ENCODE data around the gene TRIM41. TPM values are rescaled to one million over a fixed set of nuclear protein-coding genes. Genes with fewer than 3 reads are reported as not detected.

TRIM41 gene
- total RNA-seq, 1 donor from 2014 or later = 28.8 TPM

DNA sequence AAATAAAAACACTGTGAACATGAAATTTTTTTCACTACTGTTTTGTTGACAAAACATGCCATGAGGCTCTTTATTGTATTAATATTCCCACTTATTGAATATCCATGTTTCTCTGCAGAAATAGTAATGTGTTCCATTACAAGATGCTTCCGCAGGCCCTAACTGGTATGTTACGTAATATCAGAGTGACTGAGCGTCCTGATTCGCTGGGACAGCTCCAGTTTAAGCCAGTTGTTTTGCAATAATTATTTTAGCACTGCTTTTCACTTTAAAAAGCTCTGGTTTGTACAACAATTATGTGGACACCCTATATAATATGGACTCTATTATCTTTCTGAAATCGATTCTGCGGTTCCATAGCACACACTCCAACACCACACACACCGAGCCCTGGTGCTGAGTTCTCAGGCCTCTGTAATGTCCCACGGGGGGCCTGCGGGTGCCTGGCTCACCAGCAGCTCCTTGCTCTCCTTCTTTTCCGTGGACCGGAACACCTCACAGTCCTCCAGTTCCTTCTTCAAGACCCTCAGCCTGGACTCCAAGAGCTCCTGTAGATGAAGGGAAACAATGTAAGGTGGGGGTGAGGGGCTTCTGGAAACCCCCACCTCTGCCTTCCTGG, 19.9 kb upstream of the TRIM41 start:
- Mint-ChIP-seq H3K36me3 (ENCODE audit: unreplicated experiment) (peaks cover 15% of the 10 kb centered on the region), H3K27ac (ENCODE audit: unreplicated experiment) (no peak overlapping the region), H3K9me3 (ENCODE audit: unreplicated experiment) (peaks cover 29% of the 10 kb centered on the region), H3K27me3 (ENCODE audit: unreplicated experiment) (peaks cover 37% of the 10 kb centered on the region), H3K4me3 (ENCODE audit: unreplicated experiment) (no peak overlapping the region), H3K4me1 (ENCODE audit: low read depth, unreplicated experiment) (peaks cover 28% of the 10 kb centered on the region)
- no peak for TF ChIP-seq CTCF (IDR thresholded peaks at IDR 0.05; ENCODE audit: partially characterized antibody, unreplicated experiment)
- no peak for DNase-seq

GRCh38 chr5:181203777-181204112, 19.3 kb upstream of the TRIM41 start:
- H3K9me3 Mint-ChIP-seq (ENCODE audit: unreplicated experiment) = peaks cover 31% of the 10 kb centered on the region
- TF ChIP-seq CTCF (IDR thresholded peaks at IDR 0.05; ENCODE audit: partially characterized antibody, unreplicated experiment) = no peak
- no peak for DNase-seq
- H3K36me3 Mint-ChIP-seq (ENCODE audit: unreplicated experiment) = peaks cover 15% of the 10 kb centered on the region
- no peak overlapping the region for H3K27ac Mint-ChIP-seq (ENCODE audit: unreplicated experiment)
- H3K27me3 Mint-ChIP-seq (ENCODE audit: unreplicated experiment) = peaks cover 36% of the 10 kb centered on the region
- H3K4me1 Mint-ChIP-seq (ENCODE audit: low read depth, unreplicated experiment) = peaks cover 26% of the 10 kb centered on the region
- H3K4me3 Mint-ChIP-seq (ENCODE audit: unreplicated experiment) = peak overlapping the region; percentile 81

GRCh38 chr5:181204113-181204825, 18.8 kb upstream of the TRIM41 start:
- peaks cover 15% of the 10 kb centered on the region for H3K36me3 Mint-ChIP-seq (ENCODE audit: unreplicated experiment)
- no peak for TF ChIP-seq CTCF (IDR thresholded peaks at IDR 0.05; ENCODE audit: partially characterized antibody, unreplicated experiment)
- peak overlapping the region; percentile 81 for H3K4me3 Mint-ChIP-seq (ENCODE audit: unreplicated experiment)
- no peak overlapping the region for H3K27ac Mint-ChIP-seq (ENCODE audit: unreplicated experiment)
- H3K27me3 Mint-ChIP-seq (ENCODE audit: unreplicated experiment) = peaks cover 34% of the 10 kb centered on the region
- peak; percentile 39 for DNase-seq
- H3K9me3 Mint-ChIP-seq (ENCODE audit: unreplicated experiment) = peaks cover 31% of the 10 kb centered on the region
- peaks cover 24% of the 10 kb centered on the region for H3K4me1 Mint-ChIP-seq (ENCODE audit: low read depth, unreplicated experiment)

GRCh38 chr5:181204826-181205760, 18.0 kb upstream of the TRIM41 start, which contains the start of gene TRIM7:
Gene TRIM7 (minus strand): TSS chr5:181205196. CDS start chr5:181205110, 86 bp downstream.
- no peak for TF ChIP-seq CTCF (IDR thresholded peaks at IDR 0.05; ENCODE audit: partially characterized antibody, unreplicated experiment)
- Mint-ChIP-seq H3K27ac (ENCODE audit: unreplicated experiment) (peak within 1 kb of the TSS; percentile 87), H3K36me3 (ENCODE audit: unreplicated experiment) (peaks cover 15% of the 10 kb centered on the region), H3K9me3 (ENCODE audit: unreplicated experiment) (peaks cover 31% of the 10 kb centered on the region), H3K4me1 (ENCODE audit: low read depth, unreplicated experiment) (peaks cover 19% of the 10 kb centered on the region), H3K27me3 (ENCODE audit: unreplicated experiment) (peaks cover 34% of the 10 kb centered on the region), H3K4me3 (ENCODE audit: unreplicated experiment) (peak within 1 kb of the TSS; percentile 96)
- DNase-seq = peak; percentile 59
